DOHH2 (cell line): ENCODE data around the gene MRPS11.

Experiments used
- H3F3A ChIP-seq: fragments of 200-600 bp; sonication (generic), shearing (Covaris generic); 2 replicates; pipeline ENCODE4 v1.6.0; 2016; ENCODE audit warnings: antibody characterized with exemption, mild to moderate bottlenecking; ENCODE audit not compliant: control insufficient read depth, insufficient read depth
- H3K27ac ChIP-seq: fragments of 200-600 bp; sonication (generic); 2 replicates; pipeline ENCODE4 v1.5.1; 2014; ENCODE audit warnings: low read depth, mild to moderate bottlenecking, low read length, moderate library complexity
- H3K27me3 ChIP-seq: fragments of 200-600 bp; sonication (generic); 2 replicates; pipeline ENCODE4 v1.6.1; 2014; ENCODE audit warnings: mild to moderate bottlenecking, low read length, mixed read lengths; ENCODE audit not compliant: control insufficient read depth
- H3K36me3 ChIP-seq: fragments of 200-600 bp; sonication (generic); 2 replicates; pipeline ENCODE4 v1.6.1; 2014; ENCODE audit warnings: mild to moderate bottlenecking, low read length, moderate library complexity, mixed read lengths; ENCODE audit not compliant: control insufficient read depth
- H3K4me1 ChIP-seq: fragments of 200-600 bp; sonication (generic); 2 replicates; pipeline ENCODE4 v1.6.1; 2014; ENCODE audit warnings: mild to moderate bottlenecking, low read length, mixed read lengths; ENCODE audit not compliant: control insufficient read depth
- H3K4me2 ChIP-seq: fragments of 200-600 bp; sonication (generic); 2 replicates; pipeline ENCODE4 v1.6.0; 2014; ENCODE audit warnings: mild to moderate bottlenecking, low read length, moderate library complexity
- H3K4me3 ChIP-seq: fragments of 200-600 bp; sonication (generic); 2 replicates; pipeline ENCODE4 v1.5.1; 2014; ENCODE audit warnings: mild to moderate bottlenecking, low read length, mixed read lengths
- H3K79me2 ChIP-seq: fragments of 200-600 bp; sonication (generic); 2 replicates; pipeline ENCODE4 v1.6.1; 2014; ENCODE audit warnings: mild to moderate bottlenecking, low read length, mixed read lengths; ENCODE audit not compliant: control insufficient read depth
- H3K9me2 ChIP-seq: fragments of 200-600 bp; sonication (generic); replicated peaks from 2 replicates; pipeline ENCODE4 v1.6.1; 2014; ENCODE audit warnings: mild to moderate bottlenecking, low read length, mixed read lengths; ENCODE audit not compliant: control insufficient read depth
- H3K9me3 ChIP-seq: fragments of 200-600 bp; sonication (generic); 2 replicates; pipeline ENCODE4 v1.6.1; 2014; ENCODE audit warnings: antibody characterized with exemption, low read length, mixed read lengths; ENCODE audit not compliant: control insufficient read depth, insufficient read depth
- H4K20me1 ChIP-seq: fragments of 200-600 bp; sonication (generic); 2 replicates; pipeline ENCODE4 v1.6.0; 2014; ENCODE audit warnings: low read depth, mild to moderate bottlenecking, antibody characterized with exemption, low read length, moderate library complexity; ENCODE audit not compliant: control insufficient read depth, insufficient read depth
- CTCF ChIP-seq: fragments of 200-600 bp; sonication (generic); IDR thresholded peaks from one replicate; pipeline ENCODE4 v1.5.1; 2014; ENCODE audit warnings: antibody characterized with exemption, mild to moderate bottlenecking, low read depth, low read length; ENCODE audit not compliant: poor library complexity, severe bottlenecking
- EZH2phosphoT487 ChIP-seq: fragments of 200-600 bp; sonication (generic); IDR thresholded peaks from 2 replicates; pipeline ENCODE4 v1.6.1; 2017; ENCODE audit warnings: borderline replicate concordance, mild to moderate bottlenecking, antibody characterized with exemption, low read length, moderate library complexity, mixed read lengths

The MRPS11 gene

GRCh38 chr15:88482263-88482662 is 14.8 kb downstream of the MRPS11 start:
- no peaks in the 10 kb centered on the region for H3F3A ChIP-seq
- no peak overlapping the region for H3K4me2 ChIP-seq
- H3K27ac ChIP-seq, result no peak overlapping the region
- TF ChIP-seq EZH2phosphoT487, result no peak
- TF ChIP-seq CTCF, result no peak
- H3K36me3 ChIP-seq, result peaks cover 12% of the 10 kb centered on the region
- no peaks in the 10 kb centered on the region for H3K9me3 ChIP-seq
- 0 out of 2 replicates have a peak, but pooled peaks cover 3% of the 10 kb centered on the region for H4K20me1 ChIP-seq
- peaks cover 16% of the 10 kb centered on the region for H3K4me1 ChIP-seq
- H3K79me2 ChIP-seq, result no peaks in the 10 kb centered on the region
- H3K27me3 ChIP-seq, result no peaks in the 10 kb centered on the region
- no peak overlapping the region for H3K4me3 ChIP-seq
- H3K9me2 ChIP-seq, result no peaks in the 10 kb centered on the region

DNA sequence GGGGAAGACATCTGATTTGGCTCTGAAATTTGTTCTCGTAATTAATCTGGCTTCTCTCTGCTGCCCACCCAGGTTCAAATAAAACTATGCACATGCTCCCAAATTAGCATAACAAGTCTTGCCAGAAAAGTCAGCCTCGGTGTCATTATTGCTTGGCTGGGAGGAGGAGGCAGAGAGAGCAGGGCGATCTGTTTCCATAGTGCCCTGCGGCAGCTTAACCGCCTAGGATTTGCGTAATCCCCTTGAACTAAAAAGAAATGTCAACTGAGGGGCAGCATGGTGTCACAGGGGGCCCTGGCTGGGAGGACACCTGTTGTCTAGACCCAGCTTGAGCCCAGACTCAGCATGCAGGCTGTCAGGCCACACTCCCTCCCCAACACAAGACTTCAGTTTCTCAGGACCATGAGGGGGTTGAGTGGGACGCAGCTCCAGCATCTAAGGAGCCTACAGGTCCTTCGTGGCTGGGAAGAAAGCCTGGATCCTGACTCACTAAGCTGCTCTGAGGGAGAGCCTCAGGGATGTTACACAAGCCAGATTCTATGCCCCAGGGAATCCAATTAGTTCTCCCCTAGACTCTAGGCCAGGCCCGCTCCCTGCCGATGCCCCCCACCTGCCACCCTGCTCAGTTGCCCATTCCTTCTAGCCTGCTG is 17.3 kb downstream of the MRPS11 start:
- Histone ChIP-seq H3K27me3 (no peaks in the 10 kb centered on the region), H4K20me1 (0 out of 2 replicates have a peak, but pooled peaks cover 3% of the 10 kb centered on the region), H3F3A (no peaks in the 10 kb centered on the region), H3K4me3 (no peak overlapping the region), H3K9me2 (no peaks in the 10 kb centered on the region), H3K36me3 (no peaks in the 10 kb centered on the region), H3K27ac (no peak overlapping the region), H3K4me1 (peaks cover 16% of the 10 kb centered on the region), H3K9me3 (no peaks in the 10 kb centered on the region), H3K79me2 (no peaks in the 10 kb centered on the region), H3K4me2 (no peak overlapping the region)
- TF ChIP-seq CTCF (no peak), EZH2phosphoT487 (no peak)

- no peak overlapping the region for H3K27ac ChIP-seq
- no peak for TF ChIP-seq CTCF
- TF ChIP-seq EZH2phosphoT487, result no peak
- no peaks in the 10 kb centered on the region for H3K36me3 ChIP-seq
- H3K9me2 ChIP-seq, result no peaks in the 10 kb centered on the region
- 0 out of 2 replicates have a peak, but pooled peaks cover 3% of the 10 kb centered on the region for H4K20me1 ChIP-seq
- H3K9me3 ChIP-seq, result no peaks in the 10 kb centered on the region
- H3F3A ChIP-seq, result no peaks in the 10 kb centered on the region
- H3K4me1 ChIP-seq, result peaks cover 6% of the 10 kb centered on the region
- no peak overlapping the region for H3K4me3 ChIP-seq
- no peaks in the 10 kb centered on the region for H3K27me3 ChIP-seq
- H3K79me2 ChIP-seq, result no peaks in the 10 kb centered on the region
- H3K4me2 ChIP-seq, result no peak overlapping the region
These were observed 19.8 kb downstream of the MRPS11 start for GRCh38 chr15:88487178-88487795.
